GM12873 (cell line): ENCODE measurements around the gene HELZ2.

Source experiments
- CTCF ChIP-seq: IDR thresholded peaks from 2 replicates; pipeline ENCODE4 v1.5.1; 2012; ENCODE audit warnings: low read depth, mild to moderate bottlenecking, moderate library complexity, low read length, control low read depth; ENCODE audit not compliant: insufficient read depth; ENCODE audit errors: missing control alignments

HELZ2 gene

GRCh38 chr20:63558804-63559484 lies 15.1 kb downstream of the HELZ2 start:
- TF ChIP-seq CTCF = no peak

- TF ChIP-seq CTCF = no peak
These were observed 16.6 kb downstream of the HELZ2 start for GRCh38 chr20:63557481-63557891.

GRCh38 chr20:63556873-63557478 lies 17.1 kb downstream of the HELZ2 start:
- no peak for TF ChIP-seq CTCF

- TF ChIP-seq CTCF = no peak
These were observed 18.2 kb downstream of the HELZ2 start for GRCh38 chr20:63555661-63556381.

GRCh38 chr20:63554361-63555278 lies 19.4 kb downstream of the HELZ2 start:
- no peak for TF ChIP-seq CTCF

- TF ChIP-seq CTCF = no peak
These were observed 20.1 kb downstream of the HELZ2 start, which contains the start of gene FNDC11 for GRCh38 chr20:63553933-63554290. Gene FNDC11, plus strand, starts transcription at chr20:63554159. Its CDS starts 1,505 bp downstream, at chr20:63555664.
